OCI-LY7 (cell line): ENCODE measurements around the gene SELPLG.

Experiments
- EZH2phosphoT487 ChIP-seq: fragments of 200-600 bp; sonication (generic); IDR thresholded peaks from 2 replicates; pipeline ENCODE4 v1.6.1; 2018; ENCODE audit warnings: low read depth, borderline replicate concordance, mild to moderate bottlenecking, mixed run types, antibody characterized with exemption, low read length, moderate library complexity, mixed read lengths
- TF ChIP-seq, protein P1 (sequence below): fragments of 200-600 bp; sonication (generic); conservative IDR thresholded peaks from 2 replicates; pipeline ENCODE4 v1.5.1; 2014; ENCODE audit warnings: mild to moderate bottlenecking, antibody characterized with exemption, low read length, moderate library complexity, mixed read lengths

DNA sequence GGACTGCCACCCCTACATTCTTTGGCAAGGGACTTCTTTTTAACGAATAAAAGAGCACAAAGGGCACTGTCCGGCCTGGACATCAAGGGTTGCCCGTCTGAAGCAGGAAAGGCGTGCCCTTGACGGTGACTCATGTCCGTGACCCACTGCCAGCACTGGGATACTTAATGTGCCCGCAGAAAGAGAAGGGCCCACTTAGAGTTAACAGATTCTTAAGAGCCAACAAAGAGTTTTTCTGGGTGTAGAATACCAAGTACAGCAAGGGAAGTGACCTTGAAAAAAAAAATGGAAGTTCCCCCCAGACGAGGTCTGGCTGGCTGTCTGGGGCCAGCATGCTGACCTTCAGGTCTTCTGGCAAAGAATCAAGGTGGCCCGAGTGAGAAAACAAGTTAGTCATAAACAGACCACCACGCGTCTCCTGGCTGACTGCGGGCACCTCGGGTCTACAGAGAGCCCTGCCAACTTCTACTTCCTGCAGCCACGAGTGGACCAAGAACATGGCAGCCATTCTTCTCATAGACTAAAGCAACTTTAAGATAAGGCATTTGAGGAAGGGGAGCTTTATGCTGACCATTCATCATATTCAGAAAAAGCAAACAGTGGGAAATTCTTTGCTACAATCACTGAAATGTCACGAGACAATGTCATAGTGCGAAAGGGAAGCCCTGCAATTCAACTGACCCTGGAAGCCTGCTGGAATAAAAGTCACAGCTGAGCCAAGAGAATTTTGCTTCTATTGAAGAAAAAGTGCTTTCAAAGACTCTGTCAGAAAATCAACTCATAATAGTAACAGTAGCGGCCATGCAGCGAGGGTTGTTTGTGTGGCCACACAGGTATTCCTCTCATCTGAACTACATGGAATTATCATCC lies 10.5 kb upstream of the SELPLG start:
- no peak for TF ChIP-seq EZH2phosphoT487
- TF ChIP-seq, protein P1, sequence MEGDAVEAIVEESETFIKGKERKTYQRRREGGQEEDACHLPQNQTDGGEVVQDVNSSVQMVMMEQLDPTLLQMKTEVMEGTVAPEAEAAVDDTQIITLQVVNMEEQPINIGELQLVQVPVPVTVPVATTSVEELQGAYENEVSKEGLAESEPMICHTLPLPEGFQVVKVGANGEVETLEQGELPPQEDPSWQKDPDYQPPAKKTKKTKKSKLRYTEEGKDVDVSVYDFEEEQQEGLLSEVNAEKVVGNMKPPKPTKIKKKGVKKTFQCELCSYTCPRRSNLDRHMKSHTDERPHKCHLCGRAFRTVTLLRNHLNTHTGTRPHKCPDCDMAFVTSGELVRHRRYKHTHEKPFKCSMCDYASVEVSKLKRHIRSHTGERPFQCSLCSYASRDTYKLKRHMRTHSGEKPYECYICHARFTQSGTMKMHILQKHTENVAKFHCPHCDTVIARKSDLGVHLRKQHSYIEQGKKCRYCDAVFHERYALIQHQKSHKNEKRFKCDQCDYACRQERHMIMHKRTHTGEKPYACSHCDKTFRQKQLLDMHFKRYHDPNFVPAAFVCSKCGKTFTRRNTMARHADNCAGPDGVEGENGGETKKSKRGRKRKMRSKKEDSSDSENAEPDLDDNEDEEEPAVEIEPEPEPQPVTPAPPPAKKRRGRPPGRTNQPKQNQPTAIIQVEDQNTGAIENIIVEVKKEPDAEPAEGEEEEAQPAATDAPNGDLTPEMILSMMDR = no peak
